Right cardiac atrium (tissue), 5 donors: ENCODE data around the gene RAX2. TPM values are rescaled to one million over a fixed set of nuclear protein-coding genes. Genes with fewer than 3 reads are reported as not detected.

Source experiments
- ATAC-seq, 2 donors: fragments of 200-7000 bp; cut with Tn5 transposase; one replicate each; pipeline versions ENCODE4 v1.8.0 to v1.9.1; 2020; ENCODE audit warnings: moderate library complexity in 2 of 2, mild to moderate bottlenecking in 1 of 2
- DNase-seq, 3 donors: peaks; one replicate each; pipeline ENCODE4 v3.0.0-alpha.2; 2020
- H3K27ac ChIP-seq: one replicate; pipeline ENCODE4 v1.5.1; 2013; ENCODE audit warnings: mild to moderate bottlenecking, low read length, control low read depth, moderate library complexity
- H3K27me3 ChIP-seq: one replicate; pipeline ENCODE4 v1.6.1; 2013; ENCODE audit not compliant: control insufficient read depth, insufficient read depth
- H3K4me1 ChIP-seq: one replicate; pipeline ENCODE4 v1.6.1; 2013; ENCODE audit warnings: low read length; ENCODE audit not compliant: control insufficient read depth, insufficient read depth
- H3K4me3 ChIP-seq: one replicate; pipeline ENCODE4 v1.5.1; 2013; ENCODE audit warnings: low read length, control low read depth
- H3K9me3 ChIP-seq: one replicate; pipeline ENCODE4 v1.6.1; 2013; ENCODE audit warnings: low read length; ENCODE audit not compliant: control insufficient read depth
- WGBS: extraction: QIAGEN DNeasy Blood & Tissue Kit; methylation state at CpG from one replicate; pipeline ENCODE4 v1.1.7; 2013; 5-methylcytosine and 5-hydroxymethylcytosine counted together
- intact Hi-C, 4 donors: fragments of 100-400 bp; cut with DNase I; formaldehyde crosslinking; loops; one replicate each; pipeline versions ENCODE4 v1.11.0 to v1.14.0; 2022 to 2023
- polyA plus RNA-seq: library from polyadenylated mRNA; stranded (reverse); fragments of 200-250 nt; gene quantifications from one replicate; pipeline ENCODE4 v1.2.3, GENCODE V29; 2013
- total RNA-seq, 4 donors: library from RNA; stranded (reverse); fragmentation: NEBNext Ultra II Directional; extraction: Animal tissue kit (Norgen Biotek cat#: 25700); gene quantifications; one replicate each; pipeline ENCODE4 v1.2.1, GENCODE V29; 2021
- donor health status: healthy with polysubstance abuse.
- donor health status: DM: no; HTN: yes; CAD: no.
- donor health status: DM: no; HTN: no; CAD: no.
- donor health status: DM: no; HTN: yes; CAD: no; lungs with severe emphysema.
- donor health status: DM: yes; HTN: yes; CAD: no.

RAX2 gene
- total and polyA plus RNA-seq, 5 donors: not detected

DNA sequence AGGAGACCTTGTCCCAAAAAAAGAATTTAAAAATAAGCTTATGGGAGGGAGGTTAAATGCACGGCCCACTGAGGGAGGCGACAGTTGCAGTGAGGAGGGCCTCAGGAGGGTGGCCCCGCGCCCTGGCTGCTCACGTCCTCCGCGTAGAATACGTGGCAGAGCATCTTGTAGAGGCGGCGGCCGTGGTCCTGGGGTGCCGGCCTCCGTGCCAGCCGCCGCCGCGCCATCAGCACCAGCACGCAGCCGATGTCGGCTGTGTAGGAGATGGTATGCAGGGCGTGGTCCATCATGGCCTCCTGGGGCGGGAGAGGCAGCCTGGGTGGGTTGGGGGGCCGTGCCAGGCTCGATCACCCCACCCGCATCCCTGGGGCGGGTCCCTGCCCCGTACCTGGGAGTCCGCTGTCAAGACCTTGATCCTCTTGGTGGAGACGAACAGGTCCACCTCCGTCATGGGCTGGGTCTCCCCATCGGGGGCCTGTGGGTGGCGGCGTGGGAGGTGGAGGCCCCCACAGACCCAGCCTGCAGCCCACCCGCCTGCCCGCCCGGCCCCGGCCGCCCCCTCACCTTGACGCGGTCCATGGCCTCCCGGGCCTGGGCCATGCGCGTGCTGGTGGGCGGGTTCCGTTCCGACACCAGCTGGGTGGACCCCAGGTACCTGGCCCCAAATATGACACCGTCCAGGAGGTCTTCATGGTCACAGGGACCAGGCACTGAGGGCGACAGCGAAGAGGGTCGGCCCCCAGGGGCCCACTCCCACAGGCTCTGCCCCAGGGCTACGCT, 18.2 kb downstream of the RAX2 start:
- DNase-seq: peak in 1 of 3 donors; percentile 60
- Histone ChIP-seq H3K4me3 (no peak overlapping the region), H3K9me3 (no peaks in the 10 kb centered on the region), H3K27ac (no peak overlapping the region), H3K4me1 (no peaks in the 10 kb centered on the region), H3K27me3 (no peaks in the 10 kb centered on the region)
- ATAC-seq: peak in 1 of 2 donors; percentile 14
- intact Hi-C loops: no loop called here
- 95% methylated on average over 51 of the region's 51 CpGs for WGBS

DNA sequence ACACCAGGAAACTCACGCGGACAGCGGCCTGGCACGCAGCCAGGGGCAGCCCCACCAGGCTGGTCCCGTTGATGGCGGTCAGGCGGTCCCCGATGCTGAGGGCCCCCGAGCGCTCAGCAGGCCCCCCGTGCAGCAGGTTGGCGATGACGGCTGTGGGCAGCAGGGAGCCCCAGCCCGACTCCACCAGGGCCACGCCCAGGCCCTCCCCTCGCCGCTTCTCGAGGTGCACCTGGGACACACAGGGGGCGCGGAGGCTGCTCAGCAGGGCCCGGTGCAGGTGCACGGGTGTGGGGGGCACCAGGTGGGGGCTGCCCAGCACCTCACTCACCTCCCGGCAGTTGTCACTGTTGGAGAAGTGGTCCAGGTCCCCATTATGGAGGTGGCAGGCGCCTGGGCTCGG, 19.5 kb downstream of the RAX2 start:
- no peak overlapping the region for H3K27ac ChIP-seq
- intact Hi-C loops: no loop called here
- no peaks in the 10 kb centered on the region for H3K9me3 ChIP-seq
- ATAC-seq (no peak), DNase-seq (peak in 1 of 3 donors; percentile 62)
- H3K27me3 ChIP-seq: no peaks in the 10 kb centered on the region
- WGBS: 81% methylated on average over 25 of the region's 25 CpGs
- H3K4me3 ChIP-seq: no peak overlapping the region
- H3K4me1 ChIP-seq: no peaks in the 10 kb centered on the region

DNA sequence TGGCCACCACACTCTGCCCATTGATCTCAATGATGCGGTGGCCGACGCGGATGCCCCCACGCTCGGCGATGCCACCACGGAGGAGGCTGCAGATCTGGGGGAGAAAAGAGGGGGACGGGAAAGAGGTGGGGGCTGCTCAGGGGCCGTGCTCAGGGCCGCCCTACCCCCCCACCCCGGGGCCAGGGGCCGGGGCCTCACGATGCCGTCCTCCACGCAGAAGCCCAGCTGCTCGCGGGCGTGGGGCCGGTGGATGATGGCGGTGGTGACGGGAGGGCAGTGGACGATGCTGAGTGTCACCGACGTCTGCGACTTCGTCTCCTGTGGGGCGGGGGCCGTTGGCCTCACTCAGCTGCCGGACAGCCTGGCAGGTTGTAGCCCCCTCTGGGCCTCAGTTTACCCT, 20.8 kb downstream of the RAX2 start:
- Histone ChIP-seq H3K4me1 (no peaks in the 10 kb centered on the region), H3K4me3 (no peak overlapping the region), H3K9me3 (no peaks in the 10 kb centered on the region), H3K27me3 (no peaks in the 10 kb centered on the region), H3K27ac (no peak overlapping the region)
- ATAC-seq (no peak), DNase-seq (peak in 1 of 3 donors; percentile 56)
- 90% methylated on average over 30 of the region's 30 CpGs for WGBS
- intact Hi-C loops: no loop called here

DNA sequence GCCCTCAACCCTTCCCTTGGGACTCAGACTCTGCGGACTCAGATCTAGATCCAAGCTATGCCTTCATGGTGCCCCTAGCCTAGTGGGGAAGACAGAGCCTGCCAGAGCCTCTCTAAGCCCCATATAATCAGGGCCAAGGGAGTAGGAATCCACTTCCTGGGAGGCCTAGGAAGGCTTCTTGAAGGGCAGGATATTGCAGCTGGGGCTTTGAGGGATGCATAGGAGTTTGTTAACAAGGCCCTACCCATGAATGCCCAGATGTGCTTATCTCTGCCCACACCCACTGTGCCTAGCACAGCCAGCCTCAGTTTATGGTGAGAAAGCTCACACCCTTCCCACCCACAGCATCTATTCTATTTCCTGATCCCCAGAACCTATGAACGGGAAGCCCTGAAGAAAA, 21.8 kb downstream of the RAX2 start:
- no peak overlapping the region for H3K27ac ChIP-seq
- no peak overlapping the region for H3K4me3 ChIP-seq
- no peaks in the 10 kb centered on the region for H3K27me3 ChIP-seq
- intact Hi-C loops: no loop called here
- WGBS: 96% methylated on average over 2 of the region's 2 CpGs
- ATAC-seq: no peak
- H3K9me3 ChIP-seq: no peaks in the 10 kb centered on the region
- no peak for DNase-seq
- H3K4me1 ChIP-seq: no peaks in the 10 kb centered on the region

DNA sequence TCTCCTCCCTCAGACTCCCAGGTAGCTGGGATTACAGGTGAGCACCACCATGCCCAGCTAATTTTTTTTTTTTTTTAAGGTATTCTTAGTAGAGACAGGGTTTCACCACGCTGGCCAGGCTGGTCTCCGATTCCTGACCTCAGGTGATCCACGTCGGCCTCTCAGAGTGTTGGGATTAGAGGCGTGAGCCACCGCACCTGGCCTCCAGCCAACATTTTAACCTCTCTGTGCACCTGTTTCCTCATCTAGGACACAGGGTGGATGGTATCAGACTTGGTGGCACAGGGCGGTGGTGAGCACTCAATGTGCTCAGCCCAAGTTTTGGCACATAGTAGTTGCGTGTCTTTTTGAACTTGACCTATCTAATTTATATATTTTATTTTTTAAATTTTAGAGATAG, 23.1 kb downstream of the RAX2 start:
- ATAC-seq (no peak), DNase-seq (peak in 1 of 3 donors; percentile 29)
- Histone ChIP-seq H3K4me1 (no peaks in the 10 kb centered on the region), H3K27ac (no peak overlapping the region), H3K4me3 (no peak overlapping the region), H3K9me3 (no peaks in the 10 kb centered on the region), H3K27me3 (no peaks in the 10 kb centered on the region)
- intact Hi-C loops: no loop called here
- 79% methylated on average over 8 of the region's 8 CpGs for WGBS

DNA sequence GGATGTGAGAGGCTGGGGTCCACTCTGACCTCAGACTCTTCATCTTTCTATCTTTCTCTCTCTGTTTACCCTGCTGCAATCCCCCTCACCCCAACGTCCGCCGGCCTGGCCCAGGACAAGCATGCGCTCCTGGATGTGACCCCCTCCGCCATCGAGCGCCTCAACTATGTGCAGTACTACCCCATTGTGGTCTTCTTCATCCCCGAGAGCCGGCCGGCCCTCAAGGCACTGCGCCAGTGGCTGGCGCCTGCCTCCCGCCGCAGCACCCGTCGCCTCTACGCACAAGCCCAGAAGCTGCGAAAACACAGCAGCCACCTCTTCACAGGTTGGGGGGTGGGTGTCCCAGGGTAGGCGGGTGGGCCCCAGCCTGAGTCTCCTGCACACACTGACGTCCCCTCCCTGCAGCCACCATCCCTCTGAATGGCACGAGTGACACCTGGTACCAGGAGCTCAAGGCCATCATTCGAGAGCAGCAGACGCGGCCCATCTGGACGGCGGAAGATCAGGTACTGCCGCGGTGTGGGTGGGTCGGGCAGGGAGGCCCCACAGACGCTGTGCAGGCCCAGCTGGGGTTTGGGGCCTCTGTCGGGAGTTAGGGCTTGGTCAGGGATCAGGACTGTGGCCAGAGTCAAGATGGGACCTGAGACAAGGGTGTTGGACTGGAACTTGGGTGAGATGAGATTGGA, 25.5 kb downstream of the RAX2 start:
- 69% methylated on average over 31 of the region's 31 CpGs for WGBS
- H3K4me1 ChIP-seq: no peaks in the 10 kb centered on the region
- DNase-seq (peak in 1 of 3 donors; percentile 53), ATAC-seq (no peak)
- intact Hi-C loops: no loop called here
- no peaks in the 10 kb centered on the region for H3K9me3 ChIP-seq
- no peak overlapping the region for H3K27ac ChIP-seq
- no peaks in the 10 kb centered on the region for H3K27me3 ChIP-seq
- H3K4me3 ChIP-seq: no peak overlapping the region

- Histone ChIP-seq H3K27ac (no peak overlapping the region), H3K4me3 (no peak overlapping the region), H3K9me3 (no peaks in the 10 kb centered on the region), H3K4me1 (no peaks in the 10 kb centered on the region), H3K27me3 (no peaks in the 10 kb centered on the region)
- intact Hi-C loops: no loop called here
- ATAC-seq (no peak), DNase-seq (peak in 1 of 3 donors; percentile 6)
- 57% methylated on average over 8 of the region's 8 CpGs for WGBS
Measured at GRCh38 chr19:3745363-3746045, 26.5 kb downstream of the RAX2 start.

DNA sequence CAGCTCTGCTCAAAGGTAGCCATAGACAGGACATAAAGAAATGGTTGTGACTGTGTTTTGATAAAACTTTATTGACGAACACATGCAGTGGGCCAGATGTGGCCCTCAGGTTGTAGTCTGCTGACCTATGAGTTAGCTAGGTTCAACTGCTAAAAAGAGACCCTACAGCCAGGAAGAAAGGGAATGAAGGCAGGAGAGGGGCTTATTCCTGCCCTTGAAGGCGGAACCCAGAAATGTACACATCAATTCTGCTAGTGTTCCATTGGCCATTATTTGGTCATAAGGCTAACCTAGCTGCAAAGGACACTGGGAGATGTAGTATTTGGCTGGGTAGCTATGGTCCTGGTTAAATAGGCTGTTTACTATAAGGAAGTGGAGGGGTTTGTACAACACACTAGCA, 28.5 kb downstream of the RAX2 start:
- intact Hi-C loops: no loop called here

DNA sequence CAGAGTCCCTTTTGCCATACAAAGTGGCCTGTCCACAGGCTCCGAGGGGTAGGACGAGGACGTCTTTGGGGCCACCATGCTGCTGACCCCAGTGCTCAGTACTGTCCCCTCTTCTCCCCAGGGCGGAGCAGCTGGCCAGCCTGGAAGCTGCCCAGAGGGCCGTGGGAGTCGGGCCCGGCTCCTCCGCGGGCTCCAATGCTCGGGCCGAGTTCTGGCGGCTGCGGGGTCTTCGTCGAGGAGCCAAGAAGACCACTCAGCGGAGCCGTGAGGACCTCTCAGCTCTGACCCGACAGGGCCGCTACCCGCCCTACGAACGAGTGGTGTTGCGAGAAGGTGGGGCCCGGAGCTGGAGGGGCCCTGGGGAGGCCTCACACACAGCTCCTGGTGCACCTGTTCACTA, 31.6 kb downstream of the RAX2 start:
- ATAC-seq: no peak
- Histone ChIP-seq H3K27me3 (no peaks in the 10 kb centered on the region), H3K4me3 (no peak overlapping the region), H3K4me1 (no peaks in the 10 kb centered on the region), H3K27ac (no peak overlapping the region), H3K9me3 (no peaks in the 10 kb centered on the region)
- DNase-seq: no peak
- intact Hi-C loops: no loop called here
- WGBS: 92% methylated on average over 24 of the region's 24 CpGs

More for the DNA sequence above, 28.5 kb downstream of the RAX2 start:
- Histone ChIP-seq H3K4me3 (no peak overlapping the region), H3K9me3 (no peaks in the 10 kb centered on the region), H3K27me3 (no peaks in the 10 kb centered on the region), H3K4me1 (no peaks in the 10 kb centered on the region), H3K27ac (no peak overlapping the region)
- 94% methylated on average over 2 of the region's 2 CpGs for WGBS
- no peak for DNase-seq
- ATAC-seq: no peak

DNA sequence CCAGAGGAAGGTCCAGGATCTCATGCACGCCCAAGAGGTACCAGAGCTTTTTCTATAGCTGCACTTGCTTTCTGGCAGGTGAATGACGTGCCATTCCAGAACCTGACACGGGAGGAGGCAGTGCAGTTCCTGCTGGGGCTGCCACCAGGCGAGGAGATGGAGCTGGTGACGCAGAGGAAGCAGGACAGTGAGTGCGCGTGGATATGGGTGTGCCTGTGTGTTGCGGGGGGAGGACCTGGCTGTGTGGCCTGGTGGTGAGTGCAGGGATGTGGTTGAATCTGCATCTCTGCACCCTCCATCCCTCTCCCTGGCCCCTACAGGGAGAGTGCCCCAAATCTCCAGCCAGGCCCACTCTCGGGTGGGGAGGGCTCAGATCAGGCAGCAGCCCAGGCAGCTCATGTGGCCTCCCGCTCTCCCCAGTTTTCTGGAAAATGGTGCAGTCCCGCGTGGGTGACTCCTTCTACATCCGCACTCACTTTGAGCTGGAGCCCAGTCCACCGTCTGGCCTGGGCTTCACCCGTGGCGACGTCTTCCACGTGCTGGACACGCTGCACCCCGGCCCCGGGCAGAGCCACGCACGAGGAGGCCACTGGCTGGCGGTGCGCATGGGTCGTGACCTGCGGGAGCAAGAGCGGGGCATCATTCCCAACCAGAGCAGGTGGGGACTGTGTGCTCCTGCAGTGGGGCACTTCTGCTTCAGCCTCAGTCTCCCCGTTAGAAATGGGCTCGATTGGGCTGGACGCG, 33.4 kb downstream of the RAX2 start:
- ATAC-seq (no peak), DNase-seq (no peak)
- WGBS: 84% methylated on average over 32 of the region's 32 CpGs
- Histone ChIP-seq H3K9me3 (no peaks in the 10 kb centered on the region), H3K27me3 (no peaks in the 10 kb centered on the region), H3K4me1 (no peaks in the 10 kb centered on the region), H3K27ac (no peak overlapping the region), H3K4me3 (no peak overlapping the region)
- intact Hi-C loops: no loop called here
